ENCODE results near the gene SNX9. TPM values are rescaled to one million over a fixed set of nuclear protein-coding genes. Genes with fewer than 3 reads are reported as not detected.

SNX9 gene
- total and polyA plus RNA-seq, 2 of the 4 experiments (the other 2 are of a cell fraction): 35.3 to 41.2 TPM

DNA sequence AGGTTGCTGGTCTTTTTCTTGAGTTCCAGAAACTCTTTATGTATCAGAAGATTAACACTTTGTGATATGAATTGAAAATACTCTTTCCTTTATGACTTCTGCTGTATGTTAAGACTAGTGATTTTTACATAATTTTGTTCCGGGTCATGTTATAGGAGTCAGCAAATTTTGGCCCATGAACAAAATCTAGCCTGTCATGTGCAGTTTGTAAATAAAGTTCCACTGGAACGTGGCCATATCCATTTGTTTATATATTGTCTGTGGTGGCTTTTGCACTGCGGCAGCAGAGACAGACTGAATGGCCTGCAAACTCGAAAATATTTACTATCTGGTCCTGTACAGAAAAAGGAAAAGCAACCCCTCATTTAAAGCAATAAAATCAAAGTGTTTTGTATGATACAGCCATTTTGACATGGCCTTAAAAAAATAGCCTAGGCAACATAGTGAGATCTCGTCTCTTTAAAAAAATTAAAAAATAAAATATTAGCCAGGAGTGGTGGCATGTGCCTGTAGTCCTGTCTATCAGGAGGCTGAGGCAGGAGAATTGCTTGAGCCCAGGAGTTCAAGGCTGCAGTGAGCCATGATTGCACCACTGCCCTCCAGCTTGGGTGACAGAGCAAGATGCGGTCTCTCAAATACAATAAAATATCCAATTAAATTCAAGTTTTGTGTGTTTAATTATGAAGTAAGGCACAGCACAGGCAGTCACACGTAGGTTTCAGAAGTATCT lies 36.9 kb downstream of the SNX9 start:
- ATAC-seq (ENCODE audit: low read depth): no peak
- no peaks in the 10 kb centered on the region for H3K27me3 ChIP-seq (ENCODE audit: control insufficient read depth, insufficient read depth, low read length)
- H2AFZ ChIP-seq (replicated peaks; ENCODE audit: low read length, poor library complexity): no peak overlapping the region
- dilution Hi-C loops (cut with HindIII; ENCODE audit: low sequenced_read_pairs, unreplicated experiment) (no loop called here), in situ Hi-C loops (cut with MboI; ENCODE audit: low sequenced_read_pairs) (no loop called here), intact Hi-C loops (cut with micrococcal nuclease) (no loop called here)
- H3K36me3 ChIP-seq (ENCODE audit: control insufficient read depth, insufficient read depth, low read length): no peaks in the 10 kb centered on the region
- H3K9me3 ChIP-seq (ENCODE audit: control insufficient read depth, insufficient read depth, low read length): no peaks in the 10 kb centered on the region
- H4K5ac ChIP-seq (ENCODE audit: low read depth, low read length): peak overlapping the region; percentile 39; the same call in 1 of the 2 replicates
- H3K4me3 ChIP-seq (ENCODE audit: insufficient read depth, low read depth, low read length): no peak overlapping the region
- H2BK20ac ChIP-seq (ENCODE audit: low read depth, low read length): no peak overlapping the region
- ChIA-PET POLR2A (ENCODE audit: unreplicated experiment) (no interaction called here), CTCF (interaction anchor here (0.7 kb wide), 1 partner anchor 24 kb away, joined by 7 read pairs; no protein-coding TSS in a partner anchor)
- H3K56ac ChIP-seq (ENCODE audit: extremely low read depth, insufficient read depth, low read length): no peak overlapping the region
- no TSS peak for BruUV-seq (replicated peaks)
- H3K79me1 ChIP-seq (ENCODE audit: low read depth in 1 of 2, low read length in 2 of 2): peaks cover 12 to 65% of the 10 kb centered on the region in 2 experiments
- peak overlapping the region; percentile 11 for H2BK5ac ChIP-seq (ENCODE audit: low read depth, low read length, poor library complexity, severe bottlenecking)
- no peak overlapping the region for H2AK9ac ChIP-seq (replicated peaks; ENCODE audit: low read depth, low read length, poor library complexity)
- no peak overlapping the region for H3K9ac ChIP-seq (ENCODE audit: low read depth, low read length)
- H3K14ac ChIP-seq (replicated peaks; ENCODE audit: low read depth, low read length): peak overlapping the region; percentile 76; the same call in 1 of the 2 replicates
- no peak for DNase-seq
- H3K4ac ChIP-seq (ENCODE audit: low read depth, low read length): peak overlapping the region; percentile 17; the same call in 1 of the 2 replicates
- H2AK5ac ChIP-seq (ENCODE audit: low read depth, low read length): no peak overlapping the region
- WGBS, 2 experiments (ENCODE audit: extremely low coverage in 2 of 2, insufficient read length in 1 of 2): no CpG with 5 or more reads among the region's 7 CpGs
- H4K8ac ChIP-seq (ENCODE audit: low read depth in 2 of 2, low read length in 2 of 2): no peak overlapping the region; a peak in 1 of 4 replicates
- H3K4me1 ChIP-seq (ENCODE audit: control insufficient read depth, insufficient read depth, low read length): peaks cover 20% of the 10 kb centered on the region
- peak overlapping the region; percentile 70 for H3K4me2 ChIP-seq (ENCODE audit: low read depth, low read length)
- no peak overlapping the region for H2BK15ac ChIP-seq (ENCODE audit: low read depth, low read length)
- H3K18ac ChIP-seq (ENCODE audit: low read depth, low read length): peak overlapping the region; percentile 77; the same call in 1 of the 2 replicates
- peak overlapping the region; percentile 61; the same call in 1 of the 2 replicates for H3K23ac ChIP-seq (ENCODE audit: low read depth, low read length)
- H3K27ac ChIP-seq (ENCODE audit: insufficient read depth, low read length): peak overlapping the region; percentile 15; the same call in 1 of the 2 replicates
- H2BK120ac ChIP-seq (ENCODE audit: low read depth, low read length): no peak overlapping the region
- H4K20me1 ChIP-seq (ENCODE audit: insufficient read depth, low read length): peaks cover 62% of the 10 kb centered on the region
- H3K9me1 ChIP-seq (ENCODE audit: insufficient read depth, low read length): peaks cover 15% of the 10 kb centered on the region
- no peak overlapping the region for H4K91ac ChIP-seq (ENCODE audit: insufficient read depth, low read depth, low read length)
- TF ChIP-seq FOS (IDR thresholded peaks at IDR 0.05; ENCODE audit: low read depth, low read length) (no peak), NFE2L2 (IDR thresholded peaks at IDR 0.05; ENCODE audit: low read depth, low read length) (no peak), USF2 (IDR thresholded peaks at IDR 0.05; ENCODE audit: low read depth, low read length) (no peak), BHLHE40 (IDR thresholded peaks at IDR 0.05; ENCODE audit: low read depth, low read length) (peak; percentile 46; the same call in 1 of the 2 replicates), MAFK (IDR thresholded peaks at IDR 0.05; ENCODE audit: low read depth, low read length) (peak; percentile 49; the same call in 1 of the 2 replicates)
- TF ChIP-seq, protein P1, sequence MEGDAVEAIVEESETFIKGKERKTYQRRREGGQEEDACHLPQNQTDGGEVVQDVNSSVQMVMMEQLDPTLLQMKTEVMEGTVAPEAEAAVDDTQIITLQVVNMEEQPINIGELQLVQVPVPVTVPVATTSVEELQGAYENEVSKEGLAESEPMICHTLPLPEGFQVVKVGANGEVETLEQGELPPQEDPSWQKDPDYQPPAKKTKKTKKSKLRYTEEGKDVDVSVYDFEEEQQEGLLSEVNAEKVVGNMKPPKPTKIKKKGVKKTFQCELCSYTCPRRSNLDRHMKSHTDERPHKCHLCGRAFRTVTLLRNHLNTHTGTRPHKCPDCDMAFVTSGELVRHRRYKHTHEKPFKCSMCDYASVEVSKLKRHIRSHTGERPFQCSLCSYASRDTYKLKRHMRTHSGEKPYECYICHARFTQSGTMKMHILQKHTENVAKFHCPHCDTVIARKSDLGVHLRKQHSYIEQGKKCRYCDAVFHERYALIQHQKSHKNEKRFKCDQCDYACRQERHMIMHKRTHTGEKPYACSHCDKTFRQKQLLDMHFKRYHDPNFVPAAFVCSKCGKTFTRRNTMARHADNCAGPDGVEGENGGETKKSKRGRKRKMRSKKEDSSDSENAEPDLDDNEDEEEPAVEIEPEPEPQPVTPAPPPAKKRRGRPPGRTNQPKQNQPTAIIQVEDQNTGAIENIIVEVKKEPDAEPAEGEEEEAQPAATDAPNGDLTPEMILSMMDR (conservative IDR thresholded peaks at IDR 0.05; ENCODE audit: low read depth, low read length): no peak

Data from IMR-90 (cell line).